Epithelial cell of proximal tubule (primary cell): ENCODE measurements around the gene PSMD13. TPM values are rescaled to one million over a fixed set of nuclear protein-coding genes. Genes with fewer than 3 reads are reported as not detected.
"Not testable (repeated sequence)": the region's sequence is repeated elsewhere in the genome, so short reads cannot be mapped to it uniquely, and the experiment has no call there.

Experiments
- DNase-seq: peaks from one replicate; pipeline ENCODE4 v3.0.0-alpha.2; 2011; ENCODE audit warnings: low read depth
- H3K4me3 ChIP-seq: 2 replicates; pipeline ENCODE4 v1.5.1; 2011; ENCODE audit warnings: low read depth, mild to moderate bottlenecking, low read length
- CTCF ChIP-seq: conservative IDR thresholded peaks from 2 replicates; pipeline ENCODE4 v1.5.1; 2012; ENCODE audit warnings: low read depth, mild to moderate bottlenecking, low read length
- total RNA-seq: library from RNA; depleted of rRNA; stranded (reverse); fragments of >200 nt; gene quantifications from 2 replicates; pipeline ENCODE4 v1.2.3, GENCODE V29; 2015

Gene PSMD13
- total RNA-seq, 1 donor from 2014 or later = 222 TPM

GRCh38 chr11:214083-214482, 22.7 kb upstream of the PSMD13 start:
- no peak for DNase-seq
- TF ChIP-seq CTCF = no peak
- no peak overlapping the region for H3K4me3 ChIP-seq

- no peak for DNase-seq
- no peak overlapping the region for H3K4me3 ChIP-seq
- no peak for TF ChIP-seq CTCF
Measured at GRCh38 chr11:215581-216037, 21.2 kb upstream of the PSMD13 start.

DNA sequence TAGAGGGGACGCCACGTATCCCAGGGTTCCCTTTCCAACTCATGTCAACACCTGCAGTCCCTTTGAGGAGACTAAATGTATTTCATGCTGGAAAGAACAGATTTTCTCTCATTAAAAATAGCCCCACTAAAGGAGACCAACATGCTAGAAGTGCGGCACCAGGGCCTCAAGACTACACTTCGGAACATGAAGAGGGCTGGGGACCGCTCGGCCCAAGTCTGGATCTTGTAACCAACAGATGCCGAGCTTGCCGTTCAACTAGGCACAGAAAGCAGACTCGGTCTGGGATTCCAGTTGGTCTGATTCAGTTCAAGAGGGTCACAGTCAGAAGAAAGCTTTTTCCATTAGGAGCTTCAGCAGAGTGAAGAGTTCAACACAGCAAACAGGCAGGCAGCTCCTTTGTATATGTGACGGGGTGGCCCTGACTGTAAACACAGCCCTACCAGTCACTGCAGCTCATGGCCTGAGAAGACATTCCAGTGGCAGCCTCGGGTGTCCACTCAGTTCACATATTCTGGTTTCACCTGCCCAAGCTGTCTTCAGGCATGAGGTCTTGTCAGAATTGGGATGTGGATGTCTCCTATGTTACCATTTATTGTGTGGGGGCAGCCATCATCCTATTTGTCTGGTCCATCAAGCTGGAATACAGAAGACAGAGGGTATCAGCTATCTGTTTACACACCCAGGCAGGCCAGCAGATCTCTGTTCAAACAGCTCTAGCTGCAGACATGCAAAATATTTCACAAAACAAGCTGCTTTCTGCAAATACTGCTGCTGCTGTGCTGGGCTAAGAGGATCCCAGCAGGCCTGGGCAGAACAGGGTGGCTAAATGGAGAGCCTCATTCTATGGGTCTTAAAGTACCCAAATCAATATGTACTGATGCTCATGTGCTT, 20.4 kb upstream of the PSMD13 start:
- no peak for DNase-seq
- no peak for TF ChIP-seq CTCF
- H3K4me3 ChIP-seq = no peak overlapping the region

DNA sequence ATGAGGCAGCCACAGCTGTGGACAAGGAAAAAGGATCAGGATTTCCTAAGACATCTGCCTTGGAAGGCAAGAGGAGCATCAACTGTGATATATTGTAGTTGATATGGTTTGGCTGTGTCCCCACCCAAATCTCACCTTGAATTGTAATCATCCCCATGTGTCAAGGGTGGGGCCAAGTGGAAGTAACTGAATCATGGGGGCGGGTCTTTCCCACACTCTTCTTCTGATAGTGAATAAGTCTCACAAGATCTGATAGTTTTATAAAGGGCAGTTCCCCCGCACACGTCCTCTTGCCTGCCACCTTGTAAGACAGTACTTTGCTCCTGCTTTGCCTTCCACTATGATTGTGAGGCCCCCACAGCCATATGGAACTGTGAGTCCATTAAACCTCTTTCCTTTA, 19.1 kb upstream of the PSMD13 start:
- H3K4me3 ChIP-seq = no peak overlapping the region
- no peak for TF ChIP-seq CTCF
- no peak for DNase-seq

DNA sequence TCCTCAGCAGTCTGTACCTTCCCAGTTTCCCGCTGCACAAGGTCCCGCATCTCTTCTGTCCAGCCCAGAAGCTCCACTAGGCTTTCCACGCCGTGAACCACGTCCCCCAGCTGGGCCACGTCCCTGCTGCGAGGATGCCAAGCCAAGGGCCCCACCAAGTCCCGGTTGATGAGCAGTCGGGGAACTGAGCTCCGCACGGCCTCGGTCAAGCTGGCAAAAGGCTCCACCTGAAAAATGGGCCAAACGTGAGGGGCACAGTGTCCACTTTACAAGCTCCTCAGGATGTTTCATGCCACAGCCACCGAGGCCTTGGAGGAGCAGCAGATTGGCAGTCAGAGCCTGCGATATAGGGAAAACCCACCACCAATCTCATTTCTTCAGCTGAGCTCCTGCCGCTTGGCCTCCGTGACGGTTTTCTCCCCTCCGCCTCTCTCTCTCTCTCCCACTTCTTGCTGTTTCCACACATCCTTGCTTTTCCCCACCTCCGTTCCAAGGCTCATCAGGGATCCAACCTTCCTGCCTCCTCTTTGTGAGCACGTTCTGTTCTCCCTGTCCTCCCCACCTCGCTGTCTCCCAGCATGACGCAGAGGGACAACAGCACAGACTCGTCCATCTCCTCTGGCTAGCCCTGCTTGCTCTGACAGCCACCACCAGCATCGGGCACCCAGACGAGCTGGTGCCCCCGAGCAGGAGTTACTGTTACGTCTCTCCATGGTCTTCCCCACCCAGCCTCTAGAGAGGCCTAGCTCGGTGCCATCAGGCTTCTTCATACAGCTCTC, 17.8 kb upstream of the PSMD13 start:
- no peak overlapping the region for H3K4me3 ChIP-seq
- no peak for DNase-seq
- no peak for TF ChIP-seq CTCF

DNA sequence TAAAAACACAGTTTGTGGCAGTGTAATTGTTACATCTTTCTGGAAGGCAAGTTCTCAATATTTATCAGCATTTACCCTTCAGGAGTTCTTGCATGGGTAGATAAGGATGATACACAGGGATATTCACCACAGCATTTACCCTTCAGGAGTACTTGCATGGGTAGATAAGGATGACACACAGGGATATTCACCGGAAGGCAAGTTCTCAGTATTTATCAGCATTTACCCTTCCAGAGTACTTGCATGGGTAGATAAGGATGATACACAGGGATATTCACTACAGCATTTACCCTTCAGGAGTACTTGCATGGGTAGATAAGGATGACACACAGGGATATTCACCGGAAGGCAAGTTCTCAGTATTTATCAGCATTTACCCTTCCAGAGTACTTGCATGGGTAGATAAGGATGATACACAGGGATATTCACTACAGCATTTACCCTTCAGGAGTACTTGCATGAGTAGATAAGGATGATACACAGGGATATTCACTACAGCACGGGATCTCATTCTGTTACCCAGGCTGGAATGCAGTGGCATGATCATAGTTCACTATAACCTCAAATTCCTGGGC, 16.0 kb upstream of the PSMD13 start:
- not testable (repeated sequence) for DNase-seq

DNA sequence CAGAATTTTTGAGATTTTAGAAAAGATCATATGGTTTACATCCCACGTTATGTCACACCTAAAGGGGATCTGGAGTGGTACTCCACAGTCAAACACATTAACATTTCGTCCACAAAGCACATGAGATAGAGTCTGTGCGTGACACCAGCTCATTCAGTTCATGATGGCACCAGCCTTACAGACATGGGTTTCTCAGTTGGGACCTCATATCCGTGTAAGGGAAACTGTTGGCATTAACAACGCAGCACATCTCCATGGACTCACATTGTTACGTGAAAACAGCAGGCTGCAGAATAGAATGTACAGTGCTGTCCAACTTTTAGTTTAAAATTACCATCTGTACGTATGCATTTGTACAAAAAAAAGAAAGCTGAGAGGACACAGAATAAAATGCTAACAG, 15.2 kb upstream of the PSMD13 start:
- no peak overlapping the region for H3K4me3 ChIP-seq
- DNase-seq = no peak
- no peak for TF ChIP-seq CTCF

More for the DNA sequence above, 16.0 kb upstream of the PSMD13 start:
- H3K4me3 ChIP-seq = not testable (repeated sequence)
